ENCODE data around the gene PTGIR. TPM values are rescaled to one million over a fixed set of nuclear protein-coding genes. Genes with fewer than 3 reads are reported as not detected.

The PTGIR gene
- total RNA-seq, 2 experiments from 2014 or later = 16.3 to 17.2 TPM

DNA sequence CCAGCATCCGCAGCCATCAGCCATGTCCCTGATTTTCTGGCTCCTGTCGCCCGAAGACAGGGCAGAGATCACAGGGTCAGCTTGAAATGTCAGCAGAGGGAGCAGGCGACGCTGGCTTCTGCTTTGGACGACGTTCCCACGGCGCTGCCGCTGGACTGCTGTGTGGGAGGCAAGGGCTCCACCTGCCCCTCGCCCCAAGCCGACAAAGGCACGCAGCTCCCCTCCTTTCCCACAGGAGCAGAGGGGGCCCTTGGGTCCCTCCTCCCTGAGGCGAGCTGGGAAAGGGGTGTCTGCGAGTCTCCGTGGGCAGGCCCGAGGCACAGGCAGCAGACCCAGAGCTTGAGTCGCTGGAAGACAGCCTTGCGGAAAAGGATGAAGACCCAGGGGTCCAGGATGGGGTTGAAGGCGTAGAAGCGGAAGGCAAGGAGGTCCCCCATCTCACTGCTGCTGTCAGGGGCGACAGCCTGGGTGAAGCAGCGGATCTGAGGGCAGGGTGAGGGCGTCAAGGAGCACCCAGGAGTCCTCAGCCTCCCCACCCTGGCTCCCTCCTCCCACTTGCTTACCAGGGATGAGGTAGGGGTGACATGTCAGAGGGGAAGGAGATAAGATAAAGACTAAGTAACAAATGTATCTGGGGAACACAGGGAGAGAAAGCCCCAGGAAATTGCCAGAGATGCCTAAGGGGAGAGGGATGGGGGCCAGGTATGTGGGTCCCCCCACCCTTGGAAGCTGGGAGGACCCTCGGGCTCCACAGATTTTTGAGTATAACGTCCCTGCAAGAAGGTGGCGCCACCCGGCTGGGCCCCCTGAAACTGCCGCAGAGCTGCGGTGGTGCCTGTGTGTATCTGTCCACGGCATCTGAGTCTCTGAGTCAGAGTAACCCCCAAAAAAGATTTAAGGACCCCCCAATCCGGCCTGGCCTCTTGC, 3.4 kb downstream of the PTGIR start:
- no peak for DNase-seq
- Mint-ChIP-seq H3K27me3 (ENCODE audit: low read depth) (no peaks in the 10 kb centered on the region), H3K4me3 (peak overlapping the region; percentile 61), H3K9me3 (no peaks in the 10 kb centered on the region), H3K36me3 (ENCODE audit: low read depth) (peaks cover 10% of the 10 kb centered on the region), H3K27ac (peak overlapping the region; percentile 95), H3K4me1 (ENCODE audit: low read depth) (peaks cover 75% of the 10 kb centered on the region)
- intact Hi-C loops (cut with micrococcal nuclease) = no loop called here
- CTCF ChIA-PET = interaction anchor here (1.1 to 2.4 kb wide), 5 partner anchors 9 to 40 kb away, joined by 3 to 10 read pairs (median 5); partner anchors contain the start of gene DACT3

GRCh38 chr19:46620716-46621115, 4.2 kb downstream of the PTGIR start:
- CTCF ChIA-PET = interaction anchor here (1.1 to 2.4 kb wide), 5 partner anchors 8 to 41 kb away, joined by 3 to 10 read pairs (median 5); partner anchors contain the start of gene DACT3
- intact Hi-C loops (cut with micrococcal nuclease) = no loop called here
- H3K36me3 Mint-ChIP-seq (ENCODE audit: low read depth) = peaks cover 10% of the 10 kb centered on the region
- H3K27ac Mint-ChIP-seq = peak overlapping the region; percentile 95
- H3K4me1 Mint-ChIP-seq (ENCODE audit: low read depth) = peaks cover 81% of the 10 kb centered on the region
- no peak for DNase-seq
- H3K4me3 Mint-ChIP-seq = peak overlapping the region; percentile 79
- H3K27me3 Mint-ChIP-seq (ENCODE audit: low read depth) = no peaks in the 10 kb centered on the region
- H3K9me3 Mint-ChIP-seq = no peaks in the 10 kb centered on the region

- peak overlapping the region; percentile 95 for H3K27ac Mint-ChIP-seq
- peaks cover 10% of the 10 kb centered on the region for H3K36me3 Mint-ChIP-seq (ENCODE audit: low read depth)
- no peaks in the 10 kb centered on the region for H3K27me3 Mint-ChIP-seq (ENCODE audit: low read depth)
- H3K4me3 Mint-ChIP-seq = peak overlapping the region; percentile 79
- CTCF ChIA-PET = interaction anchor here (1.1 to 10.9 kb wide), 4 partner anchors 11 to 41 kb away, joined by 3 to 178 read pairs (median 4); partner anchors contain the start of gene DACT3
- no peaks in the 10 kb centered on the region for H3K9me3 Mint-ChIP-seq
- H3K4me1 Mint-ChIP-seq (ENCODE audit: low read depth) = peaks cover 80% of the 10 kb centered on the region
- intact Hi-C loops (cut with micrococcal nuclease) = no loop called here
- no peak for DNase-seq
Measured at GRCh38 chr19:46620267-46620666, 4.6 kb downstream of the PTGIR start.

- Mint-ChIP-seq H3K27me3 (ENCODE audit: low read depth) (no peaks in the 10 kb centered on the region), H3K9me3 (no peaks in the 10 kb centered on the region), H3K4me1 (ENCODE audit: low read depth) (peaks cover 78% of the 10 kb centered on the region), H3K4me3 (peak overlapping the region; percentile 79), H3K27ac (peak overlapping the region; percentile 95), H3K36me3 (ENCODE audit: low read depth) (peaks cover 6% of the 10 kb centered on the region)
- DNase-seq = peak; percentile 52
- CTCF ChIA-PET = interaction anchor here (0.6 to 10.9 kb wide), 6 partner anchors 12 to 75 kb away, joined by 3 to 178 read pairs (median 4); partner anchors contain the start of gene DACT3
- intact Hi-C loops (cut with micrococcal nuclease) = no loop called here
Measured at GRCh38 chr19:46618670-46619231, 6.1 kb downstream of the PTGIR start.

DNA sequence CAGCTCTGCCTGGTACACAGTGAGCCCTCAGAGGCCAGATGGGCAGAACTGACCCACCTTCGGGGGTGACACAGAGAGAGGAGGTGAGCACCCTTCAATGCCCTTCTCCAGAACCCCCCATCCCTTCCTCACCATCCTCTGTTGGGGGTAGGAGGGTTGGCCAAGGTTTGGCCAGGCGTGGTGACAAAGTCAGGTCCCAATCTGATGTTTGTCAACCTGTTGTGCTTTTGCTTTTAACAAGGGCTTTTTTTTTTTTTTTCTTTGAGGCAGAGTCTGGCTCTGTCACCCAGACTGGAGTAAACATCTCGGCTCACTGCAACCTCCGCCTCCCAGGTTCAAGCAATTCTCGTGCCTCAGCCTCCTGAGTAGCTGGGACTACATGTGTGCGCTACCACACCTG, 7.3 kb downstream of the PTGIR start:
- H3K27me3 Mint-ChIP-seq (ENCODE audit: low read depth) = no peaks in the 10 kb centered on the region
- peak overlapping the region; percentile 95 for H3K27ac Mint-ChIP-seq
- intact Hi-C loops (cut with micrococcal nuclease) = loop anchor here (1.0 kb wide), 4 partner anchors 17 to 169 kb away; no protein-coding TSS in a partner anchor
- peaks cover 6% of the 10 kb centered on the region for H3K36me3 Mint-ChIP-seq (ENCODE audit: low read depth)
- no peaks in the 10 kb centered on the region for H3K9me3 Mint-ChIP-seq
- H3K4me1 Mint-ChIP-seq (ENCODE audit: low read depth) = peaks cover 76% of the 10 kb centered on the region
- DNase-seq = no peak
- no peak overlapping the region for H3K4me3 Mint-ChIP-seq
- CTCF ChIA-PET = interaction anchor here (1.0 to 10.9 kb wide), 11 partner anchors 7 to 152 kb away, joined by 3 to 178 read pairs (median 4); partner anchors contain the start of genes DACT3 and PTGIR

GRCh38 chr19:46616631-46617322, 8.1 kb downstream of the PTGIR start:
- peak overlapping the region; percentile 95 for H3K27ac Mint-ChIP-seq
- no peaks in the 10 kb centered on the region for H3K9me3 Mint-ChIP-seq
- H3K4me3 Mint-ChIP-seq = peak overlapping the region; percentile 72
- peak; percentile 91 for DNase-seq
- CTCF ChIA-PET = interaction anchor here (1.0 to 10.9 kb wide), 10 partner anchors 8 to 153 kb away, joined by 3 to 178 read pairs (median 6); partner anchors contain the start of genes DACT3 and PTGIR
- H3K36me3 Mint-ChIP-seq (ENCODE audit: low read depth) = peaks cover 3% of the 10 kb centered on the region
- H3K4me1 Mint-ChIP-seq (ENCODE audit: low read depth) = peaks cover 76% of the 10 kb centered on the region
- intact Hi-C loops (cut with micrococcal nuclease) = loop anchor here (1.0 kb wide), 4 partner anchors 18 to 170 kb away; no protein-coding TSS in a partner anchor
- H3K27me3 Mint-ChIP-seq (ENCODE audit: low read depth) = no peaks in the 10 kb centered on the region

DNA sequence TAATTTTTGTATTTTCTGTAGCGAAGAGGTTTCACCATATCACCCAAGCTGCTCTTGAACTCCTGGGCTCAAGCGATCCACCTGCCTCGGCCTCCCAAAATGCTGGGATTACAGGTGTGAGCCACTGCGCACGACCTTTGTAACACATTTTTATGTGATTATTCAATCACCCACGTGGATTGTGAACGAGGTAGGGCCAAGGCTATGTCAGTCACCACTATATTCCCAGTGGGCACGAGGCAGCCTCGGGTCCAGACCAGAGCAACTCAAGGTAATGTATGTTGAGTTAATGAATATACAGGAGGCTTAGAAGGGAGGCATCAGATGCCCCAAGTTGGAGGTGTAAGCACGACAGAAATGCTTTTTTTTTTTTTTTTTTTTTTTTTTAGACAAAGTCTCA, 8.9 kb downstream of the PTGIR start:
- no peak overlapping the region for H3K4me3 Mint-ChIP-seq
- CTCF ChIA-PET = interaction anchor here (1.3 to 10.9 kb wide), 8 partner anchors 9 to 87 kb away, joined by 3 to 178 read pairs (median 10); partner anchors contain the start of genes DACT3 and PTGIR
- H3K36me3 Mint-ChIP-seq (ENCODE audit: low read depth) = peaks cover 8% of the 10 kb centered on the region
- peak; percentile 5 for DNase-seq
- no peaks in the 10 kb centered on the region for H3K9me3 Mint-ChIP-seq
- H3K4me1 Mint-ChIP-seq (ENCODE audit: low read depth) = peaks cover 76% of the 10 kb centered on the region
- H3K27me3 Mint-ChIP-seq (ENCODE audit: low read depth) = no peaks in the 10 kb centered on the region
- H3K27ac Mint-ChIP-seq = peak overlapping the region; percentile 95
- intact Hi-C loops (cut with micrococcal nuclease) = no loop called here

- CTCF ChIA-PET = interaction anchor here (0.6 to 10.9 kb wide), 19 partner anchors 8 to 1539 kb away, joined by 3 to 178 read pairs (median 4); partner anchors contain the start of genes CALM3, DACT3, GNG8 and PTGIR
- Mint-ChIP-seq H3K27ac (peak overlapping the region; percentile 67), H3K4me3 (no peak overlapping the region), H3K36me3 (ENCODE audit: low read depth) (peaks cover 20% of the 10 kb centered on the region), H3K4me1 (ENCODE audit: low read depth) (peaks cover 75% of the 10 kb centered on the region), H3K27me3 (ENCODE audit: low read depth) (no peaks in the 10 kb centered on the region), H3K9me3 (no peaks in the 10 kb centered on the region)
- intact Hi-C loops (cut with micrococcal nuclease) = loop anchor here (1.0 kb wide), 2 partner anchors 48 to 100 kb away; no protein-coding TSS in a partner anchor
- DNase-seq = peak; percentile 93
Measured at GRCh38 chr19:46614114-46614722, 10.7 kb downstream of the PTGIR start.

- Mint-ChIP-seq H3K4me3 (no peak overlapping the region), H3K4me1 (ENCODE audit: low read depth) (peaks cover 73% of the 10 kb centered on the region), H3K9me3 (no peaks in the 10 kb centered on the region), H3K27me3 (ENCODE audit: low read depth) (no peaks in the 10 kb centered on the region), H3K27ac (peak overlapping the region; percentile 67), H3K36me3 (ENCODE audit: low read depth) (peaks cover 27% of the 10 kb centered on the region)
- DNase-seq = no peak
- intact Hi-C loops (cut with micrococcal nuclease) = loop anchor here (2.0 kb wide), 1 partner anchor 91 kb away; no protein-coding TSS in a partner anchor
- CTCF ChIA-PET = interaction anchor here (0.7 to 10.9 kb wide), 12 partner anchors 9 to 117 kb away, joined by 3 to 178 read pairs (median 8); partner anchors contain the start of genes CALM3, DACT3 and PTGIR
Measured at GRCh38 chr19:46613525-46613924, 11.4 kb downstream of the PTGIR start.

GRCh38 chr19:46611776-46612175, 13.1 kb downstream of the PTGIR start:
- CTCF ChIA-PET = interaction anchor here (0.6 to 10.9 kb wide), 11 partner anchors 9 to 140 kb away, joined by 3 to 178 read pairs (median 6); partner anchors contain the start of genes DACT3 and PTGIR
- Mint-ChIP-seq H3K4me1 (ENCODE audit: low read depth) (peaks cover 68% of the 10 kb centered on the region), H3K27ac (peak overlapping the region; percentile 80), H3K9me3 (no peaks in the 10 kb centered on the region), H3K36me3 (ENCODE audit: low read depth) (peaks cover 40% of the 10 kb centered on the region), H3K4me3 (peak overlapping the region; percentile 40), H3K27me3 (ENCODE audit: low read depth) (no peaks in the 10 kb centered on the region)
- no peak for DNase-seq
- intact Hi-C loops (cut with micrococcal nuclease) = loop anchor here (1.0 to 2.0 kb wide), 2 partner anchors 11 to 89 kb away; no protein-coding TSS in a partner anchor
